KBM-7 (cell line): ENCODE data around the gene PSD4.

Source experiments
- DNase-seq: peaks from one replicate; pipeline ENCODE4 v3.0.0-alpha.2; 2015
- in situ Hi-C: fragments of 300-500 bp; cut with MboI; formaldehyde crosslinking; loops from 2 replicates; pipeline ENCODE4 v1.14.3; 2020; ENCODE audit warnings: low sequenced_read_pairs, low pct_unique_long_range_greater_than_20kb, mixed read lengths

Gene PSD4

GRCh38 chr2:113180131-113180946 lies 6.6 kb downstream of the PSD4 start:
- in situ Hi-C loops, result no loop called here
- no peak for DNase-seq

GRCh38 chr2:113181258-113182051 lies 7.7 kb downstream of the PSD4 start:
- DNase-seq, result peak; percentile 31
- in situ Hi-C loops, result no loop called here

- in situ Hi-C loops, result no loop called here
These were observed 8.9 kb downstream of the PSD4 start for GRCh38 chr2:113182471-113183260.

GRCh38 chr2:113183264-113183663 lies 9.5 kb downstream of the PSD4 start:
- DNase-seq, result no peak
- in situ Hi-C loops, result no loop called here

More at GRCh38 chr2:113182471-113183260, 8.9 kb downstream of the PSD4 start:
- no peak for DNase-seq

GRCh38 chr2:113183703-113184102 lies 9.9 kb downstream of the PSD4 start:
- no peak for DNase-seq
- in situ Hi-C loops, result no loop called here

GRCh38 chr2:113184531-113185230 lies 10.9 kb downstream of the PSD4 start:
- in situ Hi-C loops, result no loop called here
- no peak for DNase-seq

GRCh38 chr2:113185664-113186432 lies 12.1 kb downstream of the PSD4 start:
- DNase-seq, result no peak
- in situ Hi-C loops, result no loop called here

GRCh38 chr2:113186433-113186796 lies 12.6 kb downstream of the PSD4 start:
- no peak for DNase-seq

GRCh38 chr2:113187771-113188170 lies 14.0 kb downstream of the PSD4 start:
- DNase-seq, result no peak
- in situ Hi-C loops, result no loop called here

More at GRCh38 chr2:113186433-113186796, 12.6 kb downstream of the PSD4 start:
- in situ Hi-C loops, result no loop called here

- in situ Hi-C loops, result no loop called here
- no peak for DNase-seq
These were observed 17.1 kb downstream of the PSD4 start for GRCh38 chr2:113190871-113191270.

- in situ Hi-C loops, result no loop called here
These were observed 18.8 kb downstream of the PSD4 start for GRCh38 chr2:113192459-113193100.

GRCh38 chr2:113195923-113196501 lies 22.2 kb downstream of the PSD4 start:
- no peak for DNase-seq
- in situ Hi-C loops, result no loop called here

More at GRCh38 chr2:113192459-113193100, 18.8 kb downstream of the PSD4 start:
- no peak for DNase-seq

- no peak for DNase-seq
- in situ Hi-C loops, result no loop called here
These were observed 23.1 kb downstream of the PSD4 start for GRCh38 chr2:113196839-113197238.

GRCh38 chr2:113197347-113198047 lies 23.7 kb downstream of the PSD4 start:
- DNase-seq, result no peak
- in situ Hi-C loops, result no loop called here

GRCh38 chr2:113198048-113198789 lies 24.4 kb downstream of the PSD4 start:
- in situ Hi-C loops, result no loop called here
- DNase-seq, result no peak
